Measurements from ENCODE around the gene IRS2.

Gene IRS2

DNA sequence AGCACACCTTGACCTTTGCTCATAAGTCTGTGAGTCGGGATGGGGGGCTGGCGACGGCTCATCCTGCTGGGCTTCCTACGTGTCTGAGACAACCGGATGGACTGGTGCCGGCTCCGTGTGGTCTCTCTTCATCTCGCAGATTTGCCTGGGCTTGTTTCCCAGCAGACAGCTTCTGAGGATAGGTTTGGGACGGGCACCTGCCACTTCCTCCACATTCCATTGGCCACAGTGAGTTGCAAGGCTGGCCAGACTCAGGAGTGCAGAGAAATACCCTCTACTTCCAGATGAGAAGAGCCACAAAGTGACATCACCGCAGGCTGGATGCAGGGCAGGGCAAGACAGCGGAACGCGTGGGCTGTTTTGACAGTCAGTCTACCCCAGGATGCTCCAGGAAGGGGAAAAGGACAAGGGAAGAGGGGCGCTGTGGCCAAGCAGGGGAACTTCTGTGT, 48.1 kb downstream of the IRS2 start:
- Histone ChIP-seq H3K27ac (no peak overlapping the region), H2AFZ (no peak overlapping the region), H3K27me3 (ENCODE audit: control insufficient read depth, insufficient read depth, low read length) (no peaks in the 10 kb centered on the region), H3K4me2 (ENCODE audit: low read length) (no peak overlapping the region), H3K4me1 (no peaks in the 10 kb centered on the region), H3K36me3 (ENCODE audit: control insufficient read depth, insufficient read depth, low read length) (no peaks in the 10 kb centered on the region), H3K79me2 (no peaks in the 10 kb centered on the region), H3K4me3 (ENCODE audit: low read depth, low read length) (no peak overlapping the region), H3K9ac (no peak overlapping the region), H3K9me3 (ENCODE audit: control insufficient read depth, low read length) (no peaks in the 10 kb centered on the region)
- TF ChIP-seq, protein P1, sequence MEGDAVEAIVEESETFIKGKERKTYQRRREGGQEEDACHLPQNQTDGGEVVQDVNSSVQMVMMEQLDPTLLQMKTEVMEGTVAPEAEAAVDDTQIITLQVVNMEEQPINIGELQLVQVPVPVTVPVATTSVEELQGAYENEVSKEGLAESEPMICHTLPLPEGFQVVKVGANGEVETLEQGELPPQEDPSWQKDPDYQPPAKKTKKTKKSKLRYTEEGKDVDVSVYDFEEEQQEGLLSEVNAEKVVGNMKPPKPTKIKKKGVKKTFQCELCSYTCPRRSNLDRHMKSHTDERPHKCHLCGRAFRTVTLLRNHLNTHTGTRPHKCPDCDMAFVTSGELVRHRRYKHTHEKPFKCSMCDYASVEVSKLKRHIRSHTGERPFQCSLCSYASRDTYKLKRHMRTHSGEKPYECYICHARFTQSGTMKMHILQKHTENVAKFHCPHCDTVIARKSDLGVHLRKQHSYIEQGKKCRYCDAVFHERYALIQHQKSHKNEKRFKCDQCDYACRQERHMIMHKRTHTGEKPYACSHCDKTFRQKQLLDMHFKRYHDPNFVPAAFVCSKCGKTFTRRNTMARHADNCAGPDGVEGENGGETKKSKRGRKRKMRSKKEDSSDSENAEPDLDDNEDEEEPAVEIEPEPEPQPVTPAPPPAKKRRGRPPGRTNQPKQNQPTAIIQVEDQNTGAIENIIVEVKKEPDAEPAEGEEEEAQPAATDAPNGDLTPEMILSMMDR (IDR thresholded peaks at IDR 0.05): no peak

DNA sequence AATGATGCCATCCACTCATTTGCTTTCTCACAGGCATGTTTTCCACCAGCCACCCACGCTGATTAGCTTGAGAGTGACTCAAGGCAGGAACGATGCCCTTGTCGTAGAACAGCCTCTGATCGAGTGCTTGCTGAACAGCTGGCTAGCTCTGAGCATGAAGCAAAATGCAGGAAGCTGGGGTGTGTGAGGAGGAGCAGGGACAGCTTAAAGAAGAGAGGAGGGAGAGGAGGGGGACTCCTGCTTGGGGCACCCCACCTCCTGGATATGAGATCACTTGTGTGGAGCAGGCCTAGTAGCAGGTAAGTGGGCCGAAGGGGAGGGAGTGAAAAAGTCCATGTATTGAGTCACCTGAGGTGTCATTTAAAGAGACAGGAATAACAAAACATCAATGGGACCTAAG, 48.8 kb downstream of the IRS2 start:
- Histone ChIP-seq H3K79me2 (no peaks in the 10 kb centered on the region), H3K27ac (no peak overlapping the region), H3K4me3 (ENCODE audit: low read depth, low read length) (no peak overlapping the region), H3K36me3 (ENCODE audit: control insufficient read depth, insufficient read depth, low read length) (no peaks in the 10 kb centered on the region), H3K4me2 (ENCODE audit: low read length) (no peak overlapping the region), H2AFZ (no peak overlapping the region), H3K9me3 (ENCODE audit: control insufficient read depth, low read length) (no peaks in the 10 kb centered on the region), H3K27me3 (ENCODE audit: control insufficient read depth, insufficient read depth, low read length) (no peaks in the 10 kb centered on the region), H3K9ac (no peak overlapping the region), H3K4me1 (no peaks in the 10 kb centered on the region)
- TF ChIP-seq, protein P1 (IDR thresholded peaks at IDR 0.05): no peak

DNA sequence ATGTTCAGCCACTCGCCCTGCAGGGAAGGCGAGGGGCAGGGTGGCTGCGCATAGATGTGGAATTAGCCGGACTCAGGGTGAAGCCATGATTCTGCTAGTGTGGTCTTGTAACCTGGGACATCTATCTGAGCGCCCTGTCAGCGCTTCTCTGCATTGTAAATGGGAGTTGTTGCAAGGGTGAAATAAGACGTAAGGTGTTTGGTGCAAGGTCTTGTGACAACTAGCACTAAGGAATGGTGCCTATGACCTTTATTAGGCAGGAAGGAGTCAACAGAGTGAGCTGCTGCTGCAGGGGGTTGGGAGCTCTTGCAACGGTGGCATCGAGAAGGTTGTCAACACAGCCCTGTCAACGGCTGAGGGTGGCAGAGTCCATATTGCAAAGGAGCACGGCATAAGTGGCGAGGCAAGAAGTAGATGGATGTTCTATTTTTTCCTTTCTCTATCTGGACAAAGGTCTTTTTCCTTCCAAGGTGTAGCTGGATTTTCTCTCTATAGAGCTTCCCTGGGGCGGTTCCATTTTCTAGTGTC, 49.3 kb downstream of the IRS2 start:
- Histone ChIP-seq H3K4me3 (ENCODE audit: low read depth, low read length) (no peak overlapping the region), H3K36me3 (ENCODE audit: control insufficient read depth, insufficient read depth, low read length) (no peaks in the 10 kb centered on the region), H3K4me1 (no peaks in the 10 kb centered on the region), H3K27ac (no peak overlapping the region), H3K9ac (no peak overlapping the region), H3K27me3 (ENCODE audit: control insufficient read depth, insufficient read depth, low read length) (no peaks in the 10 kb centered on the region), H3K79me2 (no peaks in the 10 kb centered on the region), H3K4me2 (ENCODE audit: low read length) (no peak overlapping the region), H3K9me3 (ENCODE audit: control insufficient read depth, low read length) (no peaks in the 10 kb centered on the region), H2AFZ (no peak overlapping the region)
- TF ChIP-seq, protein P1 (IDR thresholded peaks at IDR 0.05): no peak

DNA sequence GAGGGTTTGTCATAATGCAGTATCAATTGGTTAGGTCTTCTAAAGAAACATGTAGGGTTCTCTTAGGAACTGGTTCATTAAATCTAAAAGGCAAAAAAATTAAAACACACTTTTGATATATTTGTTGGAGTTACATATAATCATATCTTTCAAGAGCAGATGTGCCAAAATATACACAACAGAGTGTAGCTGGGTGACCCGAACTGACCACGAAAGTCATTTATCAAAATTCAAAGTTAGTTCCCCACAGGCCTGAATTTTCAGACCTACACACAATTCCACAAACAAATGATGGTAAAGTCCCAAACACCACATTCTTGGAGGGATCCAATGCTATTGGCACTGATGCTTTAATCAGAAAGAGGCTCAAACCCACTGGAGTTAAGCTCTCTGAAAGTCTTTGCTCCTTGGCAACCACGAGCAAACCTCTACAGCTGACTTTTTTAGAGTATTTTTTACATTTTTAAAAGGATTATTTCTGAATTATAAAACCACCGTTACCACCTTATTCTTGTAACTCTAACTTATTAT, 50.9 kb downstream of the IRS2 start:
- Histone ChIP-seq H3K27ac (no peak overlapping the region), H2AFZ (no peak overlapping the region), H3K79me2 (no peaks in the 10 kb centered on the region), H3K4me3 (ENCODE audit: low read depth, low read length) (no peak overlapping the region), H3K27me3 (ENCODE audit: control insufficient read depth, insufficient read depth, low read length) (no peaks in the 10 kb centered on the region), H3K9ac (no peak overlapping the region), H3K4me1 (no peaks in the 10 kb centered on the region), H3K4me2 (ENCODE audit: low read length) (no peak overlapping the region), H3K9me3 (ENCODE audit: control insufficient read depth, low read length) (no peaks in the 10 kb centered on the region), H3K36me3 (ENCODE audit: control insufficient read depth, insufficient read depth, low read length) (no peaks in the 10 kb centered on the region)
- TF ChIP-seq, protein P1 (IDR thresholded peaks at IDR 0.05): no peak
